WTC11 (cell line): Measurements from ENCODE around the gene SMCO1. TPM values are rescaled to one million over a fixed set of nuclear protein-coding genes. Genes with fewer than 3 reads are reported as not detected.
A peak's percentile ranks its signal among the peaks of the same experiment; 100 is the strongest.

Experiments used
- ATAC-seq: fragments of 200-7000 bp; cut with Tn5 transposase; 2 replicates; pipeline ENCODE4 v1.10.0; 2021; ENCODE audit warnings: mild to moderate bottlenecking, moderate library complexity
- CTCF ChIA-PET: fragments of 300-600 bp; sonication (Branson Sonifier 250); formaldehyde crosslinking; loops from one replicate; lab custom pipeline; 2021; ENCODE audit warnings: antibody characterized with exemption; lab: Charles Lee
- POLR2A ChIA-PET: fragments of 350-600 bp; sonication (Branson Sonifier 250); formaldehyde crosslinking; loops from one replicate; lab custom pipeline; 2021; ENCODE audit warnings: antibody characterized with exemption; lab: Charles Lee
- DNase-seq: peaks from one replicate; pipeline ENCODE4 v3.0.0; 2021; ENCODE audit warnings: low spot score
- H3K27ac Mint-ChIP-seq: 2 replicates; pipeline ENCODE4 v1.8.0; 2021; ENCODE audit warnings: mixed read lengths
- H3K27me3 Mint-ChIP-seq: 2 replicates; pipeline ENCODE4 v1.8.0; 2021; ENCODE audit warnings: low read depth, mild to moderate bottlenecking, moderate library complexity, mixed read lengths
- H3K36me3 Mint-ChIP-seq: 2 replicates; pipeline ENCODE4 v1.8.0; 2021; ENCODE audit warnings: mixed read lengths
- H3K4me1 Mint-ChIP-seq: 2 replicates; pipeline ENCODE4 v1.8.0; 2022; ENCODE audit warnings: mixed read lengths
- H3K4me3 Mint-ChIP-seq: 2 replicates; pipeline ENCODE4 v1.8.0; 2021; ENCODE audit warnings: mild to moderate bottlenecking, moderate library complexity, mixed read lengths
- H3K9me3 Mint-ChIP-seq: 2 replicates; pipeline ENCODE4 v1.8.0; 2021; ENCODE audit warnings: mixed read lengths
- RORB ChIP-seq: fragments of 250-450 bp; sonication (Bioruptor Pico); IDR thresholded peaks from 2 replicates; pipeline ENCODE4 v1.9.0; 2021; ENCODE audit warnings: mild to moderate bottlenecking
- TCF7 ChIP-seq: sonication (generic); formaldehyde crosslinking; IDR thresholded peaks from 2 replicates; pipeline ENCODE4 v1.8.0; 2022; ENCODE audit warnings: mild to moderate bottlenecking, low read depth, missing genetic modification reagents, moderate library complexity
- TP53 ChIP-seq: sonication (generic); formaldehyde crosslinking; IDR thresholded peaks from 2 replicates; pipeline ENCODE4 v1.8.1; 2023; ENCODE audit warnings: mild to moderate bottlenecking, missing genetic modification reagents
- total RNA-seq: library from RNA; stranded (reverse); gene quantifications from 3 replicates; pipeline ENCODE4 v1.2.3, GENCODE V29; 2021
- TF ChIP-seq, protein P1 (sequence below): sonication (generic); formaldehyde crosslinking; IDR thresholded peaks from 2 replicates; pipeline ENCODE4 v1.8.1; 2022; ENCODE audit warnings: mild to moderate bottlenecking, missing genetic modification reagents, moderate library complexity, borderline replicate concordance
- TF ChIP-seq, protein P2 (sequence below): fragments of 250-450 bp; sonication (Bioruptor Pico); IDR thresholded peaks from 2 replicates; pipeline ENCODE4 v1.9.0; 2021; ENCODE audit warnings: mild to moderate bottlenecking
- TF ChIP-seq, protein P3 (sequence below): sonication (generic); formaldehyde crosslinking; IDR thresholded peaks from 2 replicates; pipeline ENCODE4 v1.8.1; 2023; ENCODE audit warnings: mild to moderate bottlenecking, missing genetic modification reagents
- TF ChIP-seq, protein P4 (sequence below): sonication (generic); formaldehyde crosslinking; IDR thresholded peaks from 2 replicates; pipeline ENCODE4 v1.8.1; 2022; ENCODE audit warnings: missing genetic modification reagents, borderline replicate concordance
- TF ChIP-seq, protein P5 (sequence below): sonication (generic); formaldehyde crosslinking; IDR thresholded peaks from 2 replicates; pipeline ENCODE4 v1.8.1; 2023; ENCODE audit warnings: mild to moderate bottlenecking, missing genetic modification reagents, moderate library complexity
- TF ChIP-seq, protein P6 (sequence below): fragments of 250-450 bp; sonication (Bioruptor Pico); IDR thresholded peaks from 2 replicates; pipeline ENCODE4 v1.9.0; 2021; ENCODE audit warnings: mild to moderate bottlenecking, borderline replicate concordance
- TF ChIP-seq, protein P7 (sequence below): fragments of 200-600 bp; IDR thresholded peaks from 2 replicates; pipeline ENCODE4 v1.8.0; 2022; ENCODE audit warnings: antibody characterized with exemption

Gene SMCO1
- total RNA-seq, 1 experiment from 2014 or later, result not detected

DNA sequence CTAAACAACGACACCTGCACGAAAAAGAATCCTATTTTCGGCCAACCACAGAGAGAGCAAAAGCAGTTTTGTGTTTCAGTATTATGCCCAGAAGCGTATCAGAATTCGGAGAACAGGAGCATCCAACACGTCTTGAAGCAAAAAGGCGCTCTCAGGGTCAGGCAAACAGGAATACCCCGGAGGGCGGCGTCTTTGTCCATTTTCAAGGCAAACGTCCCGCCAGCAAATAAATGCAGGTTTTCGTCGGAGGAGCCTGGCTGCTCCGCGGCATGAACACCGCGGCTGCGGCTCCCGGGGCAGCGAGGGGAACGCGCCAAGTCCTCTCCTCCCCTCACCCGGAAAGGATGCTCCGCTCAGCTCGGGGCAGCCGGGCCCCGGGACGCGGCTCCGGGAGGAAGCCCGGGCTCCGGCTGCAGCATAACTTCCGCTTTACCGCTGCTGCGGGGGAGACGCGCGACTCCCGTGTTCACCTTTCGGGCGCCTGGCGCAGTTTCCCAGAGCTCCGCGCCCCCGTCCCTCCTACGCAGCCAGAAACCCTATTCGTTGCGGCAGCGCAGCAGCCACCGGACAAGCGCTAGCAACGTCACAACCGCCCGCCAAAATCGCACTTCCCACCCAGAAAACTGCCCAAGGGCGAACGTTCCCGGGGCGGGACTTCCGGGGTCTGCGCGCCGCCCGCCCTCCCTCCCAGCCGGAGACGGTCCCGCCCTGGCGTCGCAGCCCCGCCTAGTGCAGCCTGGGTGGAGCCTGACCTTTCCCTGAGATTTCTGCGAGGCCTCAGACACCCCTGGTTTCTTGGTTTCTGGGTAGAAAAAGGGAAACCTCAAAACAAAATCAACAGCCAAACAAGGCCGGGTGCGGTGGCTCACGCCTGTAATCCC, 11.7 kb downstream of the SMCO1 start, which contains the start of gene RNF168 (continued):
- TF ChIP-seq, protein P1, sequence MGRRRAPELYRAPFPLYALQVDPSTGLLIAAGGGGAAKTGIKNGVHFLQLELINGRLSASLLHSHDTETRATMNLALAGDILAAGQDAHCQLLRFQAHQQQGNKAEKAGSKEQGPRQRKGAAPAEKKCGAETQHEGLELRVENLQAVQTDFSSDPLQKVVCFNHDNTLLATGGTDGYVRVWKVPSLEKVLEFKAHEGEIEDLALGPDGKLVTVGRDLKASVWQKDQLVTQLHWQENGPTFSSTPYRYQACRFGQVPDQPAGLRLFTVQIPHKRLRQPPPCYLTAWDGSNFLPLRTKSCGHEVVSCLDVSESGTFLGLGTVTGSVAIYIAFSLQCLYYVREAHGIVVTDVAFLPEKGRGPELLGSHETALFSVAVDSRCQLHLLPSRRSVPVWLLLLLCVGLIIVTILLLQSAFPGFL (CRISPR knock-in tag), result no peak
- TF ChIP-seq TP53, result no peak

DNA sequence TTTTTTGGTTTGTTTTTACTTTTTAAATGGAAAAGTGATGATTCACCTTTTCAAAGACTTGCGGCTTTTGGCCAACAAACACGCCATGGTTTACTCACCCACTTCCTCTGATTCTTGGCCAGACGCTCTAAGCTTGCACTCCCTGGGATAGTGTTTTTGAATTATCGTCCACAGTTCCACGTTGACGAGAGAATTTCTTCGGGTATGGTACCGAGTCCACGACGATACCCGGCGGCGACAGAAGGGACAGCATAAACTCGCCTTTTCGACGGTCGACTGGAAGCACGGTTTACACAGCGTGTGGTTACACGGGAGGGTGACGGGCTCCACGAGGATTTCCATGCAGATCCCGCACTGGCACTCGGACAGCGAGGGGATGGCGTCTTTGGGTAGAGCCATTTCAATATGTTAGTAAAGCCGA, 12.4 kb downstream of the SMCO1 start:
- ATAC-seq, result no peak
- POLR2A ChIA-PET, result interaction anchor here (0.8 kb wide), 2 partner anchors 26 to 52 kb away, joined by 3 to 6 read pairs; no protein-coding TSS in a partner anchor
- no peak for DNase-seq

More for the DNA sequence above, 12.4 kb downstream of the SMCO1 start:
- Mint-ChIP-seq H3K4me3 (peak overlapping the region; percentile 100), H3K27ac (peak overlapping the region; percentile 99), H3K9me3 (peaks cover 15% of the 10 kb centered on the region), H3K36me3 (peaks cover 23% of the 10 kb centered on the region), H3K4me1 (peaks cover 21% of the 10 kb centered on the region), H3K27me3 (no peaks in the 10 kb centered on the region)
- TF ChIP-seq, protein P2, sequence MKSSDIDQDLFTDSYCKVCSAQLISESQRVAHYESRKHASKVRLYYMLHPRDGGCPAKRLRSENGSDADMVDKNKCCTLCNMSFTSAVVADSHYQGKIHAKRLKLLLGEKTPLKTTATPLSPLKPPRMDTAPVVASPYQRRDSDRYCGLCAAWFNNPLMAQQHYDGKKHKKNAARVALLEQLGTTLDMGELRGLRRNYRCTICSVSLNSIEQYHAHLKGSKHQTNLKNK (CRISPR knock-in tag), result no peak
- TF ChIP-seq, protein P3, sequence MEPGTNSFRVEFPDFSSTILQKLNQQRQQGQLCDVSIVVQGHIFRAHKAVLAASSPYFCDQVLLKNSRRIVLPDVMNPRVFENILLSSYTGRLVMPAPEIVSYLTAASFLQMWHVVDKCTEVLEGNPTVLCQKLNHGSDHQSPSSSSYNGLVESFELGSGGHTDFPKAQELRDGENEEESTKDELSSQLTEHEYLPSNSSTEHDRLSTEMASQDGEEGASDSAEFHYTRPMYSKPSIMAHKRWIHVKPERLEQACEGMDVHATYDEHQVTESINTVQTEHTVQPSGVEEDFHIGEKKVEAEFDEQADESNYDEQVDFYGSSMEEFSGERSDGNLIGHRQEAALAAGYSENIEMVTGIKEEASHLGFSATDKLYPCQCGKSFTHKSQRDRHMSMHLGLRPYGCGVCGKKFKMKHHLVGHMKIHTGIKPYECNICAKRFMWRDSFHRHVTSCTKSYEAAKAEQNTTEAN (CRISPR knock-in tag), result no peak
- TF ChIP-seq, protein P4, sequence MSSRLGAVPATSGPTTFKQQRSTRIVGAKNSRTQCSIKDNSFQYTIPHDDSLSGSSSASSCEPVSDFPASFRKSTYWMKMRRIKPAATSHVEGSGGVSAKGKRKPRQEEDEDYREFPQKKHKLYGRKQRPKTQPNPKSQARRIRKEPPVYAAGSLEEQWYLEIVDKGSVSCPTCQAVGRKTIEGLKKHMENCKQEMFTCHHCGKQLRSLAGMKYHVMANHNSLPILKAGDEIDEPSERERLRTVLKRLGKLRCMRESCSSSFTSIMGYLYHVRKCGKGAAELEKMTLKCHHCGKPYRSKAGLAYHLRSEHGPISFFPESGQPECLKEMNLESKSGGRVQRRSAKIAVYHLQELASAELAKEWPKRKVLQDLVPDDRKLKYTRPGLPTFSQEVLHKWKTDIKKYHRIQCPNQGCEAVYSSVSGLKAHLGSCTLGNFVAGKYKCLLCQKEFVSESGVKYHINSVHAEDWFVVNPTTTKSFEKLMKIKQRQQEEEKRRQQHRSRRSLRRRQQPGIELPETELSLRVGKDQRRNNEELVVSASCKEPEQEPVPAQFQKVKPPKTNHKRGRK, result no peak
- TF ChIP-seq, protein P5, sequence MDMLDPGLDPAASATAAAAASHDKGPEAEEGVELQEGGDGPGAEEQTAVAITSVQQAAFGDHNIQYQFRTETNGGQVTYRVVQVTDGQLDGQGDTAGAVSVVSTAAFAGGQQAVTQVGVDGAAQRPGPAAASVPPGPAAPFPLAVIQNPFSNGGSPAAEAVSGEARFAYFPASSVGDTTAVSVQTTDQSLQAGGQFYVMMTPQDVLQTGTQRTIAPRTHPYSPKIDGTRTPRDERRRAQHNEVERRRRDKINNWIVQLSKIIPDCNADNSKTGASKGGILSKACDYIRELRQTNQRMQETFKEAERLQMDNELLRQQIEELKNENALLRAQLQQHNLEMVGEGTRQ, result no peak
- no peak for TF ChIP-seq RORB (CRISPR knock-in tag)
- TF ChIP-seq, protein P6, sequence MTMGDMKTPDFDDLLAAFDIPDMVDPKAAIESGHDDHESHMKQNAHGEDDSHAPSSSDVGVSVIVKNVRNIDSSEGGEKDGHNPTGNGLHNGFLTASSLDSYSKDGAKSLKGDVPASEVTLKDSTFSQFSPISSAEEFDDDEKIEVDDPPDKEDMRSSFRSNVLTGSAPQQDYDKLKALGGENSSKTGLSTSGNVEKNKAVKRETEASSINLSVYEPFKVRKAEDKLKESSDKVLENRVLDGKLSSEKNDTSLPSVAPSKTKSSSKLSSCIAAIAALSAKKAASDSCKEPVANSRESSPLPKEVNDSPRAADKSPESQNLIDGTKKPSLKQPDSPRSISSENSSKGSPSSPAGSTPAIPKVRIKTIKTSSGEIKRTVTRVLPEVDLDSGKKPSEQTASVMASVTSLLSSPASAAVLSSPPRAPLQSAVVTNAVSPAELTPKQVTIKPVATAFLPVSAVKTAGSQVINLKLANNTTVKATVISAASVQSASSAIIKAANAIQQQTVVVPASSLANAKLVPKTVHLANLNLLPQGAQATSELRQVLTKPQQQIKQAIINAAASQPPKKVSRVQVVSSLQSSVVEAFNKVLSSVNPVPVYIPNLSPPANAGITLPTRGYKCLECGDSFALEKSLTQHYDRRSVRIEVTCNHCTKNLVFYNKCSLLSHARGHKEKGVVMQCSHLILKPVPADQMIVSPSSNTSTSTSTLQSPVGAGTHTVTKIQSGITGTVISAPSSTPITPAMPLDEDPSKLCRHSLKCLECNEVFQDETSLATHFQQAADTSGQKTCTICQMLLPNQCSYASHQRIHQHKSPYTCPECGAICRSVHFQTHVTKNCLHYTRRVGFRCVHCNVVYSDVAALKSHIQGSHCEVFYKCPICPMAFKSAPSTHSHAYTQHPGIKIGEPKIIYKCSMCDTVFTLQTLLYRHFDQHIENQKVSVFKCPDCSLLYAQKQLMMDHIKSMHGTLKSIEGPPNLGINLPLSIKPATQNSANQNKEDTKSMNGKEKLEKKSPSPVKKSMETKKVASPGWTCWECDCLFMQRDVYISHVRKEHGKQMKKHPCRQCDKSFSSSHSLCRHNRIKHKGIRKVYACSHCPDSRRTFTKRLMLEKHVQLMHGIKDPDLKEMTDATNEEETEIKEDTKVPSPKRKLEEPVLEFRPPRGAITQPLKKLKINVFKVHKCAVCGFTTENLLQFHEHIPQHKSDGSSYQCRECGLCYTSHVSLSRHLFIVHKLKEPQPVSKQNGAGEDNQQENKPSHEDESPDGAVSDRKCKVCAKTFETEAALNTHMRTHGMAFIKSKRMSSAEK (CRISPR knock-in tag), result no peak
- no peak for TF ChIP-seq TCF7
- TF ChIP-seq, protein P7, sequence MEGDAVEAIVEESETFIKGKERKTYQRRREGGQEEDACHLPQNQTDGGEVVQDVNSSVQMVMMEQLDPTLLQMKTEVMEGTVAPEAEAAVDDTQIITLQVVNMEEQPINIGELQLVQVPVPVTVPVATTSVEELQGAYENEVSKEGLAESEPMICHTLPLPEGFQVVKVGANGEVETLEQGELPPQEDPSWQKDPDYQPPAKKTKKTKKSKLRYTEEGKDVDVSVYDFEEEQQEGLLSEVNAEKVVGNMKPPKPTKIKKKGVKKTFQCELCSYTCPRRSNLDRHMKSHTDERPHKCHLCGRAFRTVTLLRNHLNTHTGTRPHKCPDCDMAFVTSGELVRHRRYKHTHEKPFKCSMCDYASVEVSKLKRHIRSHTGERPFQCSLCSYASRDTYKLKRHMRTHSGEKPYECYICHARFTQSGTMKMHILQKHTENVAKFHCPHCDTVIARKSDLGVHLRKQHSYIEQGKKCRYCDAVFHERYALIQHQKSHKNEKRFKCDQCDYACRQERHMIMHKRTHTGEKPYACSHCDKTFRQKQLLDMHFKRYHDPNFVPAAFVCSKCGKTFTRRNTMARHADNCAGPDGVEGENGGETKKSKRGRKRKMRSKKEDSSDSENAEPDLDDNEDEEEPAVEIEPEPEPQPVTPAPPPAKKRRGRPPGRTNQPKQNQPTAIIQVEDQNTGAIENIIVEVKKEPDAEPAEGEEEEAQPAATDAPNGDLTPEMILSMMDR, result no peak
- TF ChIP-seq, all 79 proteins: peak for 0
- CTCF ChIA-PET, result interaction anchor here (1.0 kb wide), 1 partner anchor 20 kb away, joined by 3 read pairs; no protein-coding TSS in a partner anchor
